ENCODE results near the gene GRID1.
"Not testable (repeated sequence)": the region's sequence is repeated elsewhere in the genome, so short reads cannot be mapped to it uniquely, and the experiment has no call there.

Gene GRID1

GRCh38 chr10:85929993-85930392, 436.6 kb downstream of the GRID1 start:
- DNase-seq = not testable (repeated sequence)

- DNase-seq = no peak
Observed at GRCh38 chr10:85927952-85928665, 438.5 kb downstream of the GRID1 start.

- no peak for DNase-seq
Observed at GRCh38 chr10:85926986-85927385, 439.6 kb downstream of the GRID1 start.

GRCh38 chr10:85926136-85926535, 440.5 kb downstream of the GRID1 start:
- no peak for DNase-seq

- no peak for DNase-seq
Observed at GRCh38 chr10:85925201-85925750, 441.3 kb downstream of the GRID1 start.

GRCh38 chr10:85924382-85925102, 442.1 kb downstream of the GRID1 start:
- DNase-seq = no peak

- DNase-seq = no peak
Observed at GRCh38 chr10:85922356-85923129, 444.1 kb downstream of the GRID1 start.

- no peak for DNase-seq
Observed at GRCh38 chr10:85921789-85922188, 444.8 kb downstream of the GRID1 start.

GRCh38 chr10:85920311-85920710, 446.3 kb downstream of the GRID1 start:
- DNase-seq = no peak

- no peak for DNase-seq
Observed at GRCh38 chr10:85919491-85920021, 447.0 kb downstream of the GRID1 start.

GRCh38 chr10:85918371-85918770, 448.2 kb downstream of the GRID1 start:
- no peak for DNase-seq

GRCh38 chr10:85917601-85918000, 449.0 kb downstream of the GRID1 start:
- no peak for DNase-seq

- DNase-seq = no peak
Observed at GRCh38 chr10:85916994-85917573, 449.5 kb downstream of the GRID1 start.

GRCh38 chr10:85916286-85916685, 450.3 kb downstream of the GRID1 start:
- no peak for DNase-seq

- no peak for DNase-seq
Observed at GRCh38 chr10:85915245-85915846, 451.2 kb downstream of the GRID1 start.

- no peak for DNase-seq
Observed at GRCh38 chr10:85914720-85915119, 451.9 kb downstream of the GRID1 start.

- no peak for DNase-seq
Observed at GRCh38 chr10:85908462-85908861, 458.1 kb downstream of the GRID1 start.

GRCh38 chr10:85902051-85902450, 464.5 kb downstream of the GRID1 start:
- DNase-seq = no peak

- no peak for DNase-seq
Observed at GRCh38 chr10:85901599-85901998, 465.0 kb downstream of the GRID1 start.

GRCh38 chr10:85900487-85900886, 466.1 kb downstream of the GRID1 start:
- no peak for DNase-seq

GRCh38 chr10:85900061-85900460, 466.5 kb downstream of the GRID1 start:
- DNase-seq = no peak

GRCh38 chr10:85891472-85891871, 475.1 kb downstream of the GRID1 start:
- no peak for DNase-seq

Data from CD4-positive, alpha-beta T cell treated with Interleukin-1 beta for 1 hour (primary cell).